COLO668 (cell line): Measurements from ENCODE around the gene GLIPR1L2.

Experiments used
- DNase-seq: peaks from one replicate; lab custom pipeline; 2025; ENCODE audit not compliant: unreplicated experiment; lab: John Stamatoyannopoulos, UW

Gene GLIPR1L2

GRCh38 chr12:75476071-75476470 is 85.2 kb downstream of the GLIPR1L2 start:
- no peak for DNase-seq

- DNase-seq = no peak
Observed at GRCh38 chr12:75477137-75477536, 86.2 kb downstream of the GLIPR1L2 start.

GRCh38 chr12:75478116-75478794 is 87.4 kb downstream of the GLIPR1L2 start:
- no peak for DNase-seq

- no peak for DNase-seq
Observed at GRCh38 chr12:75479963-75480461, 89.1 kb downstream of the GLIPR1L2 start.

GRCh38 chr12:75480469-75480949 is 89.6 kb downstream of the GLIPR1L2 start, which contains the start of gene GLIPR1:
Gene GLIPR1 (plus strand): TSS chr12:75480755. CDS start chr12:75480881, 126 bp downstream.
- DNase-seq = no peak

- DNase-seq = no peak
Observed at GRCh38 chr12:75481013-75481705, 90.3 kb downstream of the GLIPR1L2 start.

- DNase-seq = no peak
Observed at GRCh38 chr12:75481774-75482173, 90.9 kb downstream of the GLIPR1L2 start.
